H1 (cell line): Measurements from ENCODE around the gene MLLT6. TPM values are rescaled to one million over a fixed set of nuclear protein-coding genes. Genes with fewer than 3 reads are reported as not detected.

Experiments
- CTCF ChIA-PET: fragments of 300-600 bp; sonication (Branson Sonifier 250); formaldehyde crosslinking; loops from one replicate; lab custom pipeline; 2021; ENCODE audit not compliant: partially characterized antibody; lab: Charles Lee
- POLR2A ChIA-PET: fragments of 300-600 bp; sonication (Branson Sonifier 250); formaldehyde crosslinking; loops from one replicate; lab custom pipeline; 2021; ENCODE audit warnings: inconsistent platforms; ENCODE audit not compliant: partially characterized antibody; lab: Charles Lee
- DNase-seq, 2 experiments: peaks; one replicate each; pipeline versions ENCODE4 v3.0.0 to v3.0.0-alpha.2; 2010 to 2022; ENCODE audit warnings: low spot score in 2 of 2, low read depth in 1 of 2, mixed read lengths in 1 of 2
- FAIRE-seq: peaks from 2 replicates; lab custom pipeline; 2011; peaks lifted over from hg19 to GRCh38; lab: Jason Lieb, UNC
- H2AFZ ChIP-seq: 2 replicates; pipeline ENCODE4 v1.8.1; 2012; ENCODE audit warnings: low read length, inconsistent platforms
- H2AK5ac ChIP-seq: 2 replicates; pipeline ENCODE4 v1.6.1; 2013; ENCODE audit warnings: low read depth, low read length
- H2BK120ac ChIP-seq: replicated peaks from 2 replicates; pipeline ENCODE3; 2013; ENCODE audit warnings: low read depth, low read length, inconsistent platforms
- H2BK12ac ChIP-seq: 2 replicates; pipeline ENCODE4 v1.6.1; 2013; ENCODE audit warnings: low read depth, low read length
- H2BK15ac ChIP-seq: 2 replicates; pipeline ENCODE4 v1.6.1; 2013; ENCODE audit warnings: low read length
- H2BK20ac ChIP-seq: 2 replicates; pipeline ENCODE4 v1.6.1; 2013; ENCODE audit warnings: low read length
- H2BK5ac ChIP-seq: 2 replicates; pipeline ENCODE4 v1.6.1; 2013; ENCODE audit warnings: low read depth, low read length
- H3K14ac ChIP-seq: 2 replicates; pipeline ENCODE4 v1.6.1; 2013; ENCODE audit warnings: inconsistent platforms; ENCODE audit not compliant: insufficient read length
- H3K18ac ChIP-seq: 2 replicates; pipeline ENCODE4 v1.6.1; 2013; ENCODE audit warnings: low read length; ENCODE audit errors: extremely low read depth
- H3K23ac ChIP-seq: 2 replicates; pipeline ENCODE4 v1.6.1; 2013; ENCODE audit warnings: inconsistent platforms; ENCODE audit not compliant: insufficient read length
- H3K23me2 ChIP-seq: 2 replicates; pipeline ENCODE4 v1.6.1; 2013; ENCODE audit warnings: low read depth, low read length
- H3K27ac ChIP-seq: 2 replicates; pipeline ENCODE4 v1.6.1; 2011; ENCODE audit warnings: low read depth, low read length, inconsistent platforms
- H3K27me3 ChIP-seq, 4 experiments: replicated peaks in 1 of 4; 1 replicate in 1 of 4; 2 replicates in 3 of 4; pipeline versions ENCODE4 v1.6.1 to v1.8.1; 2011 to 2013; ENCODE audit warnings: low read length in 3 of 4, mild to moderate bottlenecking in 3 of 4, inconsistent platforms in 2 of 4, mixed read lengths in 2 of 4, moderate library complexity in 1 of 4; ENCODE audit not compliant: control insufficient read depth in 3 of 4, insufficient read depth in 3 of 4; ENCODE audit errors: extremely low read depth in 1 of 4
- H3K36me3 ChIP-seq, 4 experiments: 2 replicates each; pipeline versions ENCODE4 v1.6.1 to v1.8.1; 2011 to 2013; ENCODE audit warnings: mild to moderate bottlenecking in 4 of 4, low read length in 3 of 4, moderate library complexity in 2 of 4, control low read depth in 1 of 4, inconsistent platforms in 1 of 4; ENCODE audit not compliant: insufficient read depth in 4 of 4, control insufficient read depth in 2 of 4
- H3K4ac ChIP-seq: replicated peaks from 2 replicates; pipeline ENCODE3; 2013; ENCODE audit warnings: low read length, low read depth, mixed read lengths, inconsistent platforms; ENCODE audit not compliant: insufficient read length
- H3K4me1 ChIP-seq, 4 experiments: replicated peaks in 1 of 4; 1 replicate in 1 of 4; 2 replicates in 3 of 4; pipeline versions ENCODE4 v1.6.1 to v1.8.1; 2011 to 2013; ENCODE audit warnings: low read length in 3 of 4, inconsistent platforms in 2 of 4, mixed read lengths in 1 of 4; ENCODE audit not compliant: insufficient read depth in 4 of 4, control insufficient read depth in 3 of 4
- H3K4me2 ChIP-seq, 2 experiments: 2 replicates each; pipeline versions ENCODE4 v1.6.1 to v1.8.1; 2011 to 2013; ENCODE audit warnings: low read depth in 2 of 2, low read length in 2 of 2, control low read depth in 1 of 2, inconsistent platforms in 1 of 2, mild to moderate bottlenecking in 1 of 2; ENCODE audit not compliant: insufficient read depth in 1 of 2
- H3K4me3 ChIP-seq, 4 experiments: fragments of 200-600, 300-600 bp in 1 of 4; sonication (generic), shearing (Covaris generic), sonication (Bioruptor Twin) in 1 of 4; 2 replicates each; pipeline versions ENCODE4 v1.5.1 to v1.8.1; 2011 to 2016; ENCODE audit warnings: low read length in 4 of 4, low read depth in 3 of 4, control low read depth in 2 of 4, inconsistent platforms in 2 of 4, mild to moderate bottlenecking in 2 of 4, mixed read lengths in 1 of 4, moderate library complexity in 1 of 4; ENCODE audit not compliant: insufficient read depth in 2 of 4; ENCODE audit errors: extremely low read depth in 1 of 4
- H3K56ac ChIP-seq: replicated peaks from 2 replicates; pipeline ENCODE3; 2013; ENCODE audit warnings: low read depth, mild to moderate bottlenecking, mixed read lengths, low read length, inconsistent platforms; ENCODE audit not compliant: insufficient read length
- H3K79me1 ChIP-seq: 2 replicates; pipeline ENCODE4 v1.6.1; 2013; ENCODE audit warnings: low read depth, low read length, control low read depth
- H3K79me2 ChIP-seq, 2 experiments: 2 replicates each; pipeline versions ENCODE4 v1.6.1 to v1.8.1; 2012 to 2013; ENCODE audit warnings: low read length in 2 of 2, mild to moderate bottlenecking in 2 of 2, inconsistent platforms in 1 of 2; ENCODE audit not compliant: insufficient read depth in 2 of 2, control insufficient read depth in 1 of 2
- H3K9ac ChIP-seq, 4 experiments: replicated peaks in 1 of 4; 1 replicate in 1 of 4; 2 replicates in 3 of 4; pipeline versions ENCODE4 v1.6.1 to v1.8.1; 2011 to 2013; ENCODE audit warnings: low read depth in 3 of 4, low read length in 3 of 4, control low read depth in 2 of 4, mild to moderate bottlenecking in 2 of 4, moderate library complexity in 2 of 4, inconsistent platforms in 1 of 4; ENCODE audit errors: extremely low read depth in 1 of 4
- H3K9me3 ChIP-seq, 2 experiments: 2 replicates each; pipeline versions ENCODE4 v1.6.1 to v1.8.1; 2012 to 2013; ENCODE audit warnings: mild to moderate bottlenecking in 2 of 2, moderate library complexity in 2 of 2, control low read depth in 1 of 2, inconsistent platforms in 1 of 2, low read depth in 1 of 2, low read length in 1 of 2, mixed read lengths in 1 of 2; ENCODE audit not compliant: insufficient read depth in 2 of 2
- H4K20me1 ChIP-seq, 2 experiments: replicated peaks in 1 of 2; 2 replicates each; pipeline versions ENCODE3 to v1.8.1; 2011 to 2013; ENCODE audit warnings: inconsistent platforms in 2 of 2, low read length in 2 of 2, mild to moderate bottlenecking in 1 of 2; ENCODE audit not compliant: insufficient read depth in 2 of 2, control insufficient read depth in 1 of 2
- H4K5ac ChIP-seq: 2 replicates; pipeline ENCODE4 v1.6.1; 2013; ENCODE audit warnings: low read length, low read depth, mixed read lengths, inconsistent platforms; ENCODE audit not compliant: insufficient read length
- H4K8ac ChIP-seq: 2 replicates; pipeline ENCODE4 v1.8.0; 2013; ENCODE audit warnings: mild to moderate bottlenecking, moderate library complexity, low read length, inconsistent platforms; ENCODE audit not compliant: insufficient read depth; ENCODE audit errors: extremely low read depth
- H4K91ac ChIP-seq: replicated peaks from 2 replicates; pipeline ENCODE3; 2013; ENCODE audit warnings: low read length, mixed read lengths, inconsistent platforms; ENCODE audit not compliant: insufficient read length
- CTBP2 ChIP-seq: IDR thresholded peaks from 2 replicates; pipeline ENCODE4 v1.7.0; 2011; ENCODE audit warnings: borderline replicate concordance, mild to moderate bottlenecking, moderate library complexity, mixed read lengths, low read length; ENCODE audit not compliant: insufficient read depth, insufficient read length
- FOSL1 ChIP-seq: IDR thresholded peaks from 2 replicates; pipeline ENCODE4 v1.6.1; 2011; ENCODE audit warnings: mild to moderate bottlenecking, low read depth, low read length, moderate library complexity; ENCODE audit not compliant: insufficient read depth
- GABPA ChIP-seq: IDR thresholded peaks from 2 replicates; pipeline ENCODE4 v1.6.1; 2011; ENCODE audit warnings: mild to moderate bottlenecking, low read length, moderate library complexity, borderline replicate concordance; ENCODE audit not compliant: insufficient read depth
- JUND ChIP-seq: IDR thresholded peaks from 2 replicates; pipeline ENCODE4 v1.6.1; 2011; ENCODE audit warnings: mild to moderate bottlenecking, improper control_type of control experiment, low read length
- RAD21 ChIP-seq, 2 experiments: IDR thresholded peaks in 1 of 2; conservative IDR thresholded peaks in 1 of 2; 2 replicates each; pipeline ENCODE4 v1.6.1; 2011; ENCODE audit warnings: low read depth in 2 of 2, low read length in 2 of 2, improper control_type of control experiment in 1 of 2, inconsistent platforms in 1 of 2, mild to moderate bottlenecking in 1 of 2, moderate library complexity in 1 of 2
- RXRA ChIP-seq: IDR thresholded peaks from 2 replicates; pipeline ENCODE4 v1.6.1; 2011; ENCODE audit warnings: low read depth, mild to moderate bottlenecking, low read length, moderate library complexity; ENCODE audit not compliant: insufficient read depth
- SIN3A ChIP-seq, 2 experiments: IDR thresholded peaks in 1 of 2; conservative IDR thresholded peaks in 1 of 2; 2 replicates each; pipeline ENCODE4 v1.6.1; 2011 to 2012; ENCODE audit warnings: low read length in 2 of 2, improper control_type of control experiment in 1 of 2, low read depth in 1 of 2, mild to moderate bottlenecking in 1 of 2
- TEAD4 ChIP-seq: IDR thresholded peaks from 2 replicates; pipeline ENCODE4 v1.6.1; 2012; ENCODE audit warnings: low read depth, low read length, inconsistent platforms, mixed read lengths
- WGBS, 2 experiments: shearing (Covaris generic) in 1 of 2; methylation state at CpG; one replicate each; pipeline versions ENCODE4 v1.1.6 to v1.1.7; 2013 to 2015; ENCODE audit warnings: low lambda C conversion rate in 2 of 2, mixed read lengths in 2 of 2, inconsistent platforms in 1 of 2, low coverage in 1 of 2, missing lambda C conversion rate in 1 of 2; ENCODE audit not compliant: insufficient replicate concordance in 2 of 2, insufficient coverage in 1 of 2, insufficient read length in 1 of 2; ENCODE audit errors: extremely low coverage in 1 of 2, missing lambda C conversion rate in 1 of 2; 5-methylcytosine and 5-hydroxymethylcytosine counted together
- polyA plus RNA-seq, 7 experiments: library from polyadenylated mRNA; depleted of rRNA in 3 of 7; stranded (reverse) in 5 of 7; unstranded in 2 of 7; fragments of >200 nt in 5 of 7; fragments of 200-250 nt in 2 of 7; gene quantifications; 1 replicate in 5 of 7; 2 replicates in 1 of 7; 4 replicates in 1 of 7; pipeline versions ENCODE4 v1.2.1 to v1.2.3, GENCODE V29; 2011 to 2013; ENCODE audit warnings: missing spikeins in 2 of 7, mixed read lengths in 2 of 7
- total RNA-seq: library from RNA; stranded (reverse); fragmentation: NEBNext Ultra II Directional; extraction: Animal tissue kit (Norgen Biotek cat#: 25700); gene quantifications from 2 replicates; pipeline ENCODE4 v1.2.1, GENCODE V29; 2021

MLLT6 gene
- total and polyA plus RNA-seq, 2 of the 8 experiments (the other 6 are each of a cell fraction or from before 2014, with no cell fraction given) = 6.5 to 8.0 TPM

DNA sequence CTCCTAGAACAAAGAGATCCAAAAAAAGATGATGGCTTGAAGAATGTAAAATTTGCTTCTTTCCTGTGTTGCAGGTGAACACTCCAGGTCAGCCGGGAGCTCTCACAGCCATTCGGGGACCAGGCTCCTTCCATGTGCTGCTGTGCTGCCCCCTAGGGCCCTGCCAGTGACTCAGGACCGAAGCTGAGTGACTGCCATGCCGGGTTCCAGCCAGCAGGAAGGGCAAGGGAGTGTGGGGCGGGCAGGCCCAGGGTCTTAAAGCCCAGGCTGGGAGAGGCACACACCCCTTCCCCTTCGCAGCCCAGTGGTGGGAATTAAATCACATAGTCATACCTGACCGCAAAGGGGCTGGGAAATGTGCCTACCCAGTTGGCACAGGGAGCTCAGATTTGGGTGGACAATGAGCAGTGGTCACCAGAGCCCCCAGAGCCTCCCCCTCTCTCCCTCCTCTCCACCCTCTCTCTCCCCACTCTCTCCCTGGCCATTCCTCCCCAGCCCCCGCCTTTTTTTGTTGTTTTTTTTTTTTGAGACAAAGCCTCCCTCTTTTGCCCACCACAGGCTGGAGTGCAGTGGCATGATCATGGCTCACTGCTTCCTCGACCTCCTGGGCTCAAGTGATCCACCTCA lies 41.8 kb upstream of the MLLT6 start:
- Histone ChIP-seq H3K36me3 (no peaks in the 10 kb centered on the region), H2BK20ac (0 out of 2 replicates have a peak overlapping the region, but pooled peaks have one; percentile 80), H2AFZ (peak overlapping the region; percentile 81; the same call in 1 of the 2 replicates), H4K5ac (no peak overlapping the region), H3K18ac (no peak overlapping the region; the same call in 1 of the 2 replicates), H3K23me2 (no peaks in the 10 kb centered on the region), H3K79me1 (no peaks in the 10 kb centered on the region), H2BK5ac (0 out of 2 replicates have a peak overlapping the region, but pooled peaks have one; percentile 30), H3K23ac (no peak overlapping the region), H3K4me1 (peaks cover 0 to 5% (median 2%) of the 10 kb centered on the region in 4 experiments; a peak in 4 of 7 replicates), H2BK15ac (no peak overlapping the region), H3K27me3 (peaks cover 3 to 12% (median 8%) of the 10 kb centered on the region in 4 experiments), H2BK12ac (peak overlapping the region; percentile 94; the same call in 1 of the 2 replicates), H4K8ac (no peak overlapping the region), H3K4ac (no peak overlapping the region), H2BK120ac (no peak overlapping the region), H3K9me3 (no peaks in the 10 kb centered on the region), H3K14ac (no peak overlapping the region), H3K9ac (no peak overlapping the region), H3K4me2 (peak overlapping the region in 1 of 2 experiments; percentile 39; a peak in 3 of 4 replicates), H4K91ac (no peak overlapping the region), H2AK5ac (no peak overlapping the region), H3K4me3 (no peak overlapping the region), H3K27ac (no peak overlapping the region), H3K79me2 (no peaks in the 10 kb centered on the region), H4K20me1 (no peaks in the 10 kb centered on the region), H3K56ac (no peak overlapping the region)
- WGBS, 2 experiments = 20% methylated on average over 8 of the region's 9 CpGs; no CpG with 5 or more reads in 1 of the 2 experiments
- peak; percentile 83 to 90 for DNase-seq
- FAIRE-seq = no peak
- ChIA-PET POLR2A (interaction anchor here (0.6 to 1.6 kb wide), 8 partner anchors 54 to 235 kb away, joined by 3 to 10 read pairs (median 4); no protein-coding TSS in a partner anchor), CTCF (interaction anchor here (0.6 to 29.5 kb wide), 29 partner anchors 8 to 512 kb away, joined by 3 to 795 read pairs (median 6); partner anchors contain the start of genes EPOP and SRCIN1)
- peak; percentile 83 to 96 for TF ChIP-seq RAD21 (IDR thresholded peaks at IDR 0.05 in 1 of 2, conservative IDR thresholded peaks at IDR 0.05 in 1 of 2; ENCODE audit: low read depth in 2 of 2, low read length in 2 of 2)
- peak; percentile 80 for TF ChIP-seq JUND
- peak; percentile 89 for TF ChIP-seq TEAD4
- TF ChIP-seq RXRA = 0 out of 2 replicates have a peak, but pooled peaks have one; percentile 33
- peak; percentile 62; the same call in 1 of the 2 replicates for TF ChIP-seq GABPA
- TF ChIP-seq FOSL1 = peak; percentile 86; the same call in 1 of the 2 replicates
- peak in 1 of 2 experiments; percentile 87; a peak in 2 of 4 replicates for TF ChIP-seq SIN3A (conservative IDR thresholded peaks at IDR 0.05 in 1 of 2, IDR thresholded peaks at IDR 0.05 in 1 of 2; ENCODE audit: low read depth in 1 of 2, low read length in 2 of 2)
- TF ChIP-seq CTBP2 = peak; percentile 33
